ENCODE results near the gene TGIF2. TPM values are rescaled to one million over a fixed set of nuclear protein-coding genes. Genes with fewer than 3 reads are reported as not detected.
A peak's percentile ranks its signal among the peaks of the same experiment; 100 is the strongest.

The TGIF2 gene
- total and polyA plus RNA-seq, 5 donors from 2014 or later, result 19.4 to 38.9 (median 24.7) TPM

GRCh38 chr20:36587388-36588070 lies 14.1 kb downstream of the TGIF2 start:
- Histone ChIP-seq H3K27me3 (ENCODE audit: control insufficient read depth, insufficient read depth, low read length) (no peaks in the 10 kb centered on the region), H3K9me3 (ENCODE audit: control insufficient read depth in 2 of 2, low read length in 2 of 2) (no peaks in the 10 kb centered on the region), H3K4me1 (ENCODE audit: control insufficient read depth, insufficient read depth, low read length, poor library complexity, severe bottlenecking) (peaks cover 20% of the 10 kb centered on the region), H3K4me3 (ENCODE audit: low read depth, low read length) (no peak overlapping the region), H3K27ac (ENCODE audit: insufficient read depth, low read length, poor library complexity, severe bottlenecking) (peak overlapping the region; percentile 33), H3K36me3 (ENCODE audit: control insufficient read depth, insufficient read depth, low read length) (peaks cover 7% of the 10 kb centered on the region)
- peaks cover 7 to 46% (median 31%) of the 10 kb centered on the region in 4 donors for H3K4me1 Mint-ChIP-seq
- H3K4me3 Mint-ChIP-seq, result no peak overlapping the region
- DNase-seq (no peak), ATAC-seq (ENCODE audit: low read depth in 2 of 2) (no peak)
- H3K27ac Mint-ChIP-seq, result peak overlapping the region; percentile 60 to 70 (median 68)
- no peaks in the 10 kb centered on the region for H3K9me3 Mint-ChIP-seq
- peaks cover 22% of the 10 kb centered on the region for H3K36me3 Mint-ChIP-seq
- H3K27me3 Mint-ChIP-seq, result no peaks in the 10 kb centered on the region

GRCh38 chr20:36591281-36591680 lies 17.9 kb downstream of the TGIF2 start:
- Mint-ChIP-seq H3K27ac (peak overlapping the region; percentile 83 to 93 (median 92)), H3K36me3 (peaks cover 18% of the 10 kb centered on the region), H3K27me3 (no peaks in the 10 kb centered on the region), H3K4me3 (peak overlapping the region in 2 of 4 donors; percentile 21 to 65), H3K9me3 (no peaks in the 10 kb centered on the region), H3K4me1 (peaks cover 7 to 72% (median 48%) of the 10 kb centered on the region in 4 donors)
- peaks cover 53% of the 10 kb centered on the region for H3K4me1 ChIP-seq (ENCODE audit: control insufficient read depth, insufficient read depth, low read length, poor library complexity, severe bottlenecking)
- ATAC-seq (ENCODE audit: low read depth in 2 of 2) (no peak), DNase-seq (no peak)
- no peak overlapping the region for H3K27ac ChIP-seq (ENCODE audit: insufficient read depth, low read length, poor library complexity, severe bottlenecking)
- peaks cover 7% of the 10 kb centered on the region for H3K36me3 ChIP-seq (ENCODE audit: control insufficient read depth, insufficient read depth, low read length)
- H3K9me3 ChIP-seq (ENCODE audit: control insufficient read depth in 2 of 2, low read length in 2 of 2), result no peaks in the 10 kb centered on the region
- H3K4me3 ChIP-seq (ENCODE audit: low read depth, low read length), result no peak overlapping the region
- H3K27me3 ChIP-seq (ENCODE audit: control insufficient read depth, insufficient read depth, low read length), result no peaks in the 10 kb centered on the region

GRCh38 chr20:36591854-36592641 lies 18.7 kb downstream of the TGIF2 start:
- no peaks in the 10 kb centered on the region for H3K9me3 Mint-ChIP-seq
- peaks cover 53% of the 10 kb centered on the region for H3K4me1 ChIP-seq (ENCODE audit: control insufficient read depth, insufficient read depth, low read length, poor library complexity, severe bottlenecking)
- peak; percentile 74 for ATAC-seq (ENCODE audit: low read depth in 2 of 2)
- peaks cover 7% of the 10 kb centered on the region for H3K36me3 ChIP-seq (ENCODE audit: control insufficient read depth, insufficient read depth, low read length)
- peak overlapping the region; percentile 52 to 94 (median 69) for H3K4me3 Mint-ChIP-seq
- peaks cover 18% of the 10 kb centered on the region for H3K36me3 Mint-ChIP-seq
- no peaks in the 10 kb centered on the region for H3K9me3 ChIP-seq (ENCODE audit: control insufficient read depth in 2 of 2, low read length in 2 of 2)
- H3K27me3 Mint-ChIP-seq, result no peaks in the 10 kb centered on the region
- H3K27ac Mint-ChIP-seq, result peak overlapping the region; percentile 83 to 93 (median 92)
- H3K4me1 Mint-ChIP-seq, result peaks cover 7 to 66% (median 45%) of the 10 kb centered on the region in 4 donors
- H3K27ac ChIP-seq (ENCODE audit: insufficient read depth, low read length, poor library complexity, severe bottlenecking), result peak overlapping the region; percentile 73
- H3K27me3 ChIP-seq (ENCODE audit: control insufficient read depth, insufficient read depth, low read length), result no peaks in the 10 kb centered on the region
- DNase-seq, result peak; percentile 53 to 87 (median 62)
- H3K4me3 ChIP-seq (ENCODE audit: low read depth, low read length), result peak overlapping the region; percentile 57

GRCh38 chr20:36593347-36593929 lies 20.0 kb downstream of the TGIF2 start:
- Histone ChIP-seq H3K36me3 (ENCODE audit: control insufficient read depth, insufficient read depth, low read length) (peaks cover 7% of the 10 kb centered on the region), H3K9me3 (ENCODE audit: control insufficient read depth in 2 of 2, low read length in 2 of 2) (no peaks in the 10 kb centered on the region), H3K4me1 (ENCODE audit: control insufficient read depth, insufficient read depth, low read length, poor library complexity, severe bottlenecking) (peaks cover 46% of the 10 kb centered on the region), H3K4me3 (ENCODE audit: low read depth, low read length) (no peak overlapping the region), H3K27ac (ENCODE audit: insufficient read depth, low read length, poor library complexity, severe bottlenecking) (peak overlapping the region; percentile 85), H3K27me3 (ENCODE audit: control insufficient read depth, insufficient read depth, low read length) (no peaks in the 10 kb centered on the region)
- Mint-ChIP-seq H3K27ac (peak overlapping the region; percentile 83 to 93 (median 92)), H3K9me3 (no peaks in the 10 kb centered on the region), H3K27me3 (no peaks in the 10 kb centered on the region), H3K36me3 (peaks cover 14% of the 10 kb centered on the region), H3K4me3 (peak overlapping the region in 2 of 4 donors; percentile 31 to 85), H3K4me1 (peaks cover 7 to 60% (median 43%) of the 10 kb centered on the region in 4 donors)
- DNase-seq (no peak), ATAC-seq (ENCODE audit: low read depth in 2 of 2) (no peak)

GRCh38 chr20:36599912-36600345 lies 26.5 kb downstream of the TGIF2 start:
- peak overlapping the region in 1 of 4 donors; percentile 70 for H3K4me3 Mint-ChIP-seq
- no peak for DNase-seq
- H3K27me3 Mint-ChIP-seq, result peaks cover 6% of the 10 kb centered on the region
- H3K9me3 Mint-ChIP-seq, result peaks cover 0 to 2% (median 0%) of the 10 kb centered on the region in 7 donors
- peaks cover 0 to 27% (median 18%) of the 10 kb centered on the region in 4 donors for H3K4me1 Mint-ChIP-seq
- Histone ChIP-seq H3K27ac (ENCODE audit: insufficient read depth, low read length, poor library complexity, severe bottlenecking) (no peak overlapping the region), H3K36me3 (ENCODE audit: control insufficient read depth, insufficient read depth, low read length) (no peaks in the 10 kb centered on the region), H3K4me1 (ENCODE audit: control insufficient read depth, insufficient read depth, low read length, poor library complexity, severe bottlenecking) (peaks cover 15% of the 10 kb centered on the region), H3K9me3 (ENCODE audit: control insufficient read depth in 2 of 2, low read length in 2 of 2) (no peaks in the 10 kb centered on the region), H3K4me3 (ENCODE audit: low read depth, low read length) (no peak overlapping the region), H3K27me3 (ENCODE audit: control insufficient read depth, insufficient read depth, low read length) (no peaks in the 10 kb centered on the region)
- H3K36me3 Mint-ChIP-seq, result peaks cover 4% of the 10 kb centered on the region
- ATAC-seq (ENCODE audit: low read depth in 2 of 2), result no peak
- peak overlapping the region in 1 of 3 donors; percentile 16 for H3K27ac Mint-ChIP-seq

GRCh38 chr20:36601540-36601939 lies 28.1 kb downstream of the TGIF2 start:
- peaks cover 17% of the 10 kb centered on the region for H3K4me1 ChIP-seq (ENCODE audit: control insufficient read depth, insufficient read depth, low read length, poor library complexity, severe bottlenecking)
- no peak overlapping the region for H3K27ac Mint-ChIP-seq
- no peaks in the 10 kb centered on the region for H3K36me3 ChIP-seq (ENCODE audit: control insufficient read depth, insufficient read depth, low read length)
- H3K36me3 Mint-ChIP-seq, result peaks cover 4% of the 10 kb centered on the region
- no peak overlapping the region for H3K4me3 ChIP-seq (ENCODE audit: low read depth, low read length)
- no peak overlapping the region for H3K27ac ChIP-seq (ENCODE audit: insufficient read depth, low read length, poor library complexity, severe bottlenecking)
- ATAC-seq (ENCODE audit: low read depth in 2 of 2), result no peak
- H3K9me3 Mint-ChIP-seq, result peaks cover 0 to 2% (median 0%) of the 10 kb centered on the region in 7 donors
- H3K4me1 Mint-ChIP-seq, result peaks cover 2 to 25% (median 15%) of the 10 kb centered on the region in 4 donors
- peaks cover 12% of the 10 kb centered on the region for H3K27me3 Mint-ChIP-seq
- H3K4me3 Mint-ChIP-seq, result no peak overlapping the region
- no peaks in the 10 kb centered on the region for H3K9me3 ChIP-seq (ENCODE audit: control insufficient read depth in 2 of 2, low read length in 2 of 2)
- DNase-seq, result no peak
- H3K27me3 ChIP-seq (ENCODE audit: control insufficient read depth, insufficient read depth, low read length), result no peaks in the 10 kb centered on the region

- Histone ChIP-seq H3K4me3 (ENCODE audit: low read depth, low read length) (peak overlapping the region; percentile 73), H3K36me3 (ENCODE audit: control insufficient read depth, insufficient read depth, low read length) (peaks cover 22% of the 10 kb centered on the region), H3K27me3 (ENCODE audit: control insufficient read depth, insufficient read depth, low read length) (no peaks in the 10 kb centered on the region), H3K27ac (ENCODE audit: insufficient read depth, low read length, poor library complexity, severe bottlenecking) (peak overlapping the region; percentile 95), H3K4me1 (ENCODE audit: control insufficient read depth, insufficient read depth, low read length, poor library complexity, severe bottlenecking) (peaks cover 26% of the 10 kb centered on the region), H3K9me3 (ENCODE audit: control insufficient read depth in 2 of 2, low read length in 2 of 2) (no peaks in the 10 kb centered on the region)
- peak overlapping the region; percentile 97 to 99 (median 98) for H3K27ac Mint-ChIP-seq
- H3K9me3 Mint-ChIP-seq, result peaks cover 0 to 2% (median 0%) of the 10 kb centered on the region in 7 donors
- H3K27me3 Mint-ChIP-seq, result peaks cover 12% of the 10 kb centered on the region
- DNase-seq (peak in 1 of 3 donors; percentile 42), ATAC-seq (ENCODE audit: low read depth in 2 of 2) (peak; percentile 7 to 20)
- no peaks in the 10 kb centered on the region for H3K36me3 Mint-ChIP-seq
- peak overlapping the region; percentile 95 to 100 (median 96) for H3K4me3 Mint-ChIP-seq
- peaks cover 7 to 31% (median 17%) of the 10 kb centered on the region in 4 donors for H3K4me1 Mint-ChIP-seq
Observed at GRCh38 chr20:36604952-36605398, 31.6 kb downstream of the TGIF2 start.

Measured in CD4-positive, CD25-positive, alpha-beta regulatory T cell (primary cell).